GM21529 (cell line): ENCODE results near the gene CASKIN1.

Experiments used
- ATAC-seq: cut with Tn5 transposase; IDR thresholded peaks from one replicate; pipeline ENCODE4 v1.9.1; 2021; ENCODE audit not compliant: unreplicated experiment

CASKIN1 gene

GRCh38 chr16:2178321-2179106 lies 17.9 kb downstream of the CASKIN1 start:
- ATAC-seq: no peak

- no peak for ATAC-seq
Measured at GRCh38 chr16:2177561-2177960, 18.8 kb downstream of the CASKIN1 start.

- ATAC-seq: no peak
Measured at GRCh38 chr16:2177101-2177500, 19.3 kb downstream of the CASKIN1 start.

- no peak for ATAC-seq
Measured at GRCh38 chr16:2176047-2176446, 20.4 kb downstream of the CASKIN1 start.

- no peak for ATAC-seq
Measured at GRCh38 chr16:2175454-2175853, 21.0 kb downstream of the CASKIN1 start.

- ATAC-seq: no peak
Measured at GRCh38 chr16:2174396-2175131, 21.8 kb downstream of the CASKIN1 start.

GRCh38 chr16:2173916-2174315 lies 22.5 kb downstream of the CASKIN1 start:
- ATAC-seq: no peak

- ATAC-seq: no peak
Measured at GRCh38 chr16:2173366-2173765, 23.0 kb downstream of the CASKIN1 start.

- no peak for ATAC-seq
Measured at GRCh38 chr16:2172688-2173335, 23.6 kb downstream of the CASKIN1 start.

- ATAC-seq: no peak
Measured at GRCh38 chr16:2171601-2172178, 24.7 kb downstream of the CASKIN1 start.

- ATAC-seq: no peak
Measured at GRCh38 chr16:2170587-2171435, 25.6 kb downstream of the CASKIN1 start.

- no peak for ATAC-seq
Measured at GRCh38 chr16:2170080-2170479, 26.3 kb downstream of the CASKIN1 start.

GRCh38 chr16:2167068-2167638 lies 29.3 kb downstream of the CASKIN1 start:
- ATAC-seq: no peak

- ATAC-seq: no peak
Measured at GRCh38 chr16:2166263-2167067, 29.9 kb downstream of the CASKIN1 start.

- no peak for ATAC-seq
Measured at GRCh38 chr16:2165861-2166260, 30.5 kb downstream of the CASKIN1 start.

- ATAC-seq: no peak
Measured at GRCh38 chr16:2163211-2163881, 33.1 kb downstream of the CASKIN1 start.

- no peak for ATAC-seq
Measured at GRCh38 chr16:2162676-2163118, 33.7 kb downstream of the CASKIN1 start.

- ATAC-seq: no peak
Measured at GRCh38 chr16:2161911-2162310, 34.5 kb downstream of the CASKIN1 start.
